ENCODE results near the gene PTGR3.
A peak's percentile ranks its signal among the peaks of the same experiment; 100 is the strongest.

PTGR3 gene

GRCh38 chr18:75178376-75178775 lies 30.6 kb downstream of the PTGR3 start:
- TF ChIP-seq TAF1 (IDR thresholded peaks at IDR 0.05; ENCODE audit: low read depth) (no peak), TEAD4 (IDR thresholded peaks at IDR 0.05) (no peak), CREB1 (IDR thresholded peaks at IDR 0.05; ENCODE audit: low read depth) (no peak), USF1 (IDR thresholded peaks at IDR 0.05) (no peak), NFIC (IDR thresholded peaks at IDR 0.05) (no peak), RAD21 (IDR thresholded peaks at IDR 0.05; ENCODE audit: low read depth) (no peak), CEBPB (IDR thresholded peaks at IDR 0.05) (no peak), TCF12 (IDR thresholded peaks at IDR 0.05; ENCODE audit: low read depth) (no peak), FOXM1 (IDR thresholded peaks at IDR 0.05; ENCODE audit: borderline replicate concordance, low read depth) (no peak)
- TF ChIP-seq, protein P1, sequence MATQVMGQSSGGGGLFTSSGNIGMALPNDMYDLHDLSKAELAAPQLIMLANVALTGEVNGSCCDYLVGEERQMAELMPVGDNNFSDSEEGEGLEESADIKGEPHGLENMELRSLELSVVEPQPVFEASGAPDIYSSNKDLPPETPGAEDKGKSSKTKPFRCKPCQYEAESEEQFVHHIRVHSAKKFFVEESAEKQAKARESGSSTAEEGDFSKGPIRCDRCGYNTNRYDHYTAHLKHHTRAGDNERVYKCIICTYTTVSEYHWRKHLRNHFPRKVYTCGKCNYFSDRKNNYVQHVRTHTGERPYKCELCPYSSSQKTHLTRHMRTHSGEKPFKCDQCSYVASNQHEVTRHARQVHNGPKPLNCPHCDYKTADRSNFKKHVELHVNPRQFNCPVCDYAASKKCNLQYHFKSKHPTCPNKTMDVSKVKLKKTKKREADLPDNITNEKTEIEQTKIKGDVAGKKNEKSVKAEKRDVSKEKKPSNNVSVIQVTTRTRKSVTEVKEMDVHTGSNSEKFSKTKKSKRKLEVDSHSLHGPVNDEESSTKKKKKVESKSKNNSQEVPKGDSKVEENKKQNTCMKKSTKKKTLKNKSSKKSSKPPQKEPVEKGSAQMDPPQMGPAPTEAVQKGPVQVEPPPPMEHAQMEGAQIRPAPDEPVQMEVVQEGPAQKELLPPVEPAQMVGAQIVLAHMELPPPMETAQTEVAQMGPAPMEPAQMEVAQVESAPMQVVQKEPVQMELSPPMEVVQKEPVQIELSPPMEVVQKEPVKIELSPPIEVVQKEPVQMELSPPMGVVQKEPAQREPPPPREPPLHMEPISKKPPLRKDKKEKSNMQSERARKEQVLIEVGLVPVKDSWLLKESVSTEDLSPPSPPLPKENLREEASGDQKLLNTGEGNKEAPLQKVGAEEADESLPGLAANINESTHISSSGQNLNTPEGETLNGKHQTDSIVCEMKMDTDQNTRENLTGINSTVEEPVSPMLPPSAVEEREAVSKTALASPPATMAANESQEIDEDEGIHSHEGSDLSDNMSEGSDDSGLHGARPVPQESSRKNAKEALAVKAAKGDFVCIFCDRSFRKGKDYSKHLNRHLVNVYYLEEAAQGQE (IDR thresholded peaks at IDR 0.05; ENCODE audit: low read depth): no peak

- no peak for TF ChIP-seq CEBPB (IDR thresholded peaks at IDR 0.05)
- TF ChIP-seq TCF12 (IDR thresholded peaks at IDR 0.05; ENCODE audit: low read depth): no peak
- TF ChIP-seq, protein P1 (IDR thresholded peaks at IDR 0.05; ENCODE audit: low read depth): no peak
- no peak for TF ChIP-seq RAD21 (IDR thresholded peaks at IDR 0.05; ENCODE audit: low read depth)
- TF ChIP-seq YY1 (IDR thresholded peaks at IDR 0.05; ENCODE audit: low read depth): no peak
- TF ChIP-seq TEAD4 (IDR thresholded peaks at IDR 0.05): no peak
- TF ChIP-seq EP300 (IDR thresholded peaks at IDR 0.05; ENCODE audit: borderline replicate concordance): no peak
- no peak for TF ChIP-seq NFIC (IDR thresholded peaks at IDR 0.05)
- no peak for TF ChIP-seq TAF1 (IDR thresholded peaks at IDR 0.05; ENCODE audit: low read depth)
- TF ChIP-seq FOXM1 (IDR thresholded peaks at IDR 0.05; ENCODE audit: borderline replicate concordance, low read depth): no peak
- TF ChIP-seq EGR1 (IDR thresholded peaks at IDR 0.05): no peak
- no peak for TF ChIP-seq CREB1 (IDR thresholded peaks at IDR 0.05; ENCODE audit: low read depth)
- TF ChIP-seq USF1 (IDR thresholded peaks at IDR 0.05): no peak
- TF ChIP-seq MAX (IDR thresholded peaks at IDR 0.05): no peak
- TF ChIP-seq ZBTB7A (IDR thresholded peaks at IDR 0.05; ENCODE audit: low read depth): no peak
Observed at GRCh38 chr18:75176849-75177248, 32.1 kb downstream of the PTGR3 start.

DNA sequence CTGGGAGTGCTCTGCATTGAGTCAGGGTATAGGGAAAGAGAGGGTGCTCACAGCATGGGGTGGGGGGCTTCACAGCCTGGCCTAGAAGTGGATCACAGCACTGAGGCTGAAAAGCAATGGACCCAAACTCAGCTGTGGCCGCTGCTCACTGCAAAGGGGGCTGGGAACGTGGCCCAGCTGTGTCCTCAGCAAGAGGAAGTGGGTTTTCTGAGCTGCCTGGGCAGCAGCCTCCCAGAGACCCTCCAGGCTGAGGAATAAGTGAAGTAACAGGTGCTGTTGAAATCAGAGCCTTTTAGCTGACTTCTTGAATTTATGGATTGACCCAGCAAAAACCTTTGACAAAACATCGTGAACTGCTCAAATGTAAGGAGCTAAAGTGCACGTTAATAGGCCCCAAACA lies 35.2 kb downstream of the PTGR3 start:
- TF ChIP-seq TAF1 (IDR thresholded peaks at IDR 0.05; ENCODE audit: low read depth): no peak
- no peak for TF ChIP-seq EP300 (IDR thresholded peaks at IDR 0.05; ENCODE audit: borderline replicate concordance)
- no peak for TF ChIP-seq TEAD4 (IDR thresholded peaks at IDR 0.05)
- no peak for TF ChIP-seq EGR1 (IDR thresholded peaks at IDR 0.05)
- TF ChIP-seq MAX (IDR thresholded peaks at IDR 0.05): no peak
- TF ChIP-seq, protein P1 (IDR thresholded peaks at IDR 0.05; ENCODE audit: low read depth): no peak
- no peak for TF ChIP-seq TCF12 (IDR thresholded peaks at IDR 0.05; ENCODE audit: low read depth)
- no peak for TF ChIP-seq FOXM1 (IDR thresholded peaks at IDR 0.05; ENCODE audit: borderline replicate concordance, low read depth)
- TF ChIP-seq USF1 (IDR thresholded peaks at IDR 0.05): no peak
- TF ChIP-seq CREB1 (IDR thresholded peaks at IDR 0.05; ENCODE audit: low read depth): no peak
- no peak for TF ChIP-seq ZBTB7A (IDR thresholded peaks at IDR 0.05; ENCODE audit: low read depth)
- TF ChIP-seq CEBPB (IDR thresholded peaks at IDR 0.05): no peak
- no peak for TF ChIP-seq YY1 (IDR thresholded peaks at IDR 0.05; ENCODE audit: low read depth)
- TF ChIP-seq RAD21 (IDR thresholded peaks at IDR 0.05; ENCODE audit: low read depth): no peak
- TF ChIP-seq NFIC (IDR thresholded peaks at IDR 0.05): no peak

DNA sequence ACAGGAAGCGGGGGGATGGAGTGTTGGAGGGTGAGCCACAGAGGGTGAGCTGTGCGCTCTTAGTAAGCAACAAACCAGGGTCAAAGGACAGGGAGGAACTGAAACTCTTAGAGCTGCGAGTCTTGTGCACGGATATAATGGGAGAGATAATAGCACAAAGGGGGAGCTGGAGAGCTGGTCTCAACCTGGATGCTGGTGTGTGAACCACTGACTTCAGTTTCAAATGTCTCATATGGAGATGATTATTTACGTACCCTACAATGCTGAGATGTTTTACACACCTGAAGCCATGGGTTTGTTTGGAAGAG lies 35.9 kb downstream of the PTGR3 start:
- TF ChIP-seq RAD21 (IDR thresholded peaks at IDR 0.05; ENCODE audit: low read depth) (peak; percentile 10; the same call in 1 of the 2 replicates), TAF1 (IDR thresholded peaks at IDR 0.05; ENCODE audit: low read depth) (no peak), EGR1 (IDR thresholded peaks at IDR 0.05) (no peak)
